Measurements from ENCODE around the gene VOPP1.
"Not testable (repeated sequence)": the region's sequence is repeated elsewhere in the genome, so short reads cannot be mapped to it uniquely, and the experiment has no call there.

Gene VOPP1

GRCh38 chr7:55475855-55476803 lies 96.2 kb downstream of the VOPP1 start:
- peaks cover 4% of the 10 kb centered on the region for H3K36me3 ChIP-seq (ENCODE audit: control insufficient read depth, insufficient read depth, low read length)
- H3K27me3 ChIP-seq (ENCODE audit: control insufficient read depth, insufficient read depth, low read length), result no peaks in the 10 kb centered on the region
- no peaks in the 10 kb centered on the region for H3K9me3 ChIP-seq (ENCODE audit: control insufficient read depth, insufficient read depth, low read length)
- H3K4me3 ChIP-seq (ENCODE audit: low read depth, low read length), result no peak overlapping the region
- peaks cover 2% of the 10 kb centered on the region for H3K4me1 ChIP-seq (ENCODE audit: control insufficient read depth, insufficient read depth, low read length)
- no peak overlapping the region for H3K9ac ChIP-seq (ENCODE audit: low read depth, low read length)

GRCh38 chr7:55474944-55475854 lies 97.1 kb downstream of the VOPP1 start:
- Histone ChIP-seq H3K4me1 (ENCODE audit: control insufficient read depth, insufficient read depth, low read length) (peaks cover 2% of the 10 kb centered on the region), H3K36me3 (ENCODE audit: control insufficient read depth, insufficient read depth, low read length) (peaks cover 4% of the 10 kb centered on the region), H3K4me3 (ENCODE audit: low read depth, low read length) (no peak overlapping the region), H3K9me3 (ENCODE audit: control insufficient read depth, insufficient read depth, low read length) (no peaks in the 10 kb centered on the region), H3K9ac (ENCODE audit: low read depth, low read length) (no peak overlapping the region), H3K27me3 (ENCODE audit: control insufficient read depth, insufficient read depth, low read length) (no peaks in the 10 kb centered on the region)

GRCh38 chr7:55473932-55474331 lies 98.4 kb downstream of the VOPP1 start:
- Histone ChIP-seq H3K4me3 (ENCODE audit: low read depth, low read length) (no peak overlapping the region), H3K4me1 (ENCODE audit: control insufficient read depth, insufficient read depth, low read length) (peaks cover 2% of the 10 kb centered on the region), H3K36me3 (ENCODE audit: control insufficient read depth, insufficient read depth, low read length) (peaks cover 4% of the 10 kb centered on the region), H3K27me3 (ENCODE audit: control insufficient read depth, insufficient read depth, low read length) (no peaks in the 10 kb centered on the region), H3K9me3 (ENCODE audit: control insufficient read depth, insufficient read depth, low read length) (no peaks in the 10 kb centered on the region), H3K9ac (ENCODE audit: low read depth, low read length) (no peak overlapping the region)

GRCh38 chr7:55472928-55473725 lies 99.2 kb downstream of the VOPP1 start:
- Histone ChIP-seq H3K9ac (ENCODE audit: low read depth, low read length) (no peak overlapping the region), H3K36me3 (ENCODE audit: control insufficient read depth, insufficient read depth, low read length) (peaks cover 6% of the 10 kb centered on the region), H3K9me3 (ENCODE audit: control insufficient read depth, insufficient read depth, low read length) (no peaks in the 10 kb centered on the region)

GRCh38 chr7:55472406-55472805 lies 99.9 kb downstream of the VOPP1 start:
- not testable (repeated sequence) for H3K4me1 ChIP-seq (ENCODE audit: control insufficient read depth, insufficient read depth, low read length); H3K36me3 ChIP-seq (ENCODE audit: control insufficient read depth, insufficient read depth, low read length); H3K4me3 ChIP-seq (ENCODE audit: low read depth, low read length); H3K9me3 ChIP-seq (ENCODE audit: control insufficient read depth, insufficient read depth, low read length); H3K9ac ChIP-seq (ENCODE audit: low read depth, low read length); H3K27me3 ChIP-seq (ENCODE audit: control insufficient read depth, insufficient read depth, low read length)

More at GRCh38 chr7:55472928-55473725, 99.2 kb downstream of the VOPP1 start:
- no peak overlapping the region for H3K4me3 ChIP-seq (ENCODE audit: low read depth, low read length)
- H3K27me3 ChIP-seq (ENCODE audit: control insufficient read depth, insufficient read depth, low read length), result no peaks in the 10 kb centered on the region
- no peaks in the 10 kb centered on the region for H3K4me1 ChIP-seq (ENCODE audit: control insufficient read depth, insufficient read depth, low read length)

- not testable (repeated sequence) for H3K4me1 ChIP-seq (ENCODE audit: control insufficient read depth, insufficient read depth, low read length); H3K36me3 ChIP-seq (ENCODE audit: control insufficient read depth, insufficient read depth, low read length); H3K9ac ChIP-seq (ENCODE audit: low read depth, low read length); H3K9me3 ChIP-seq (ENCODE audit: control insufficient read depth, insufficient read depth, low read length); H3K4me3 ChIP-seq (ENCODE audit: low read depth, low read length); H3K27me3 ChIP-seq (ENCODE audit: control insufficient read depth, insufficient read depth, low read length)
Measured at GRCh38 chr7:55471594-55471993, 100.7 kb downstream of the VOPP1 start.

GRCh38 chr7:55470261-55470660 lies 102.0 kb downstream of the VOPP1 start:
- no peaks in the 10 kb centered on the region for H3K4me1 ChIP-seq (ENCODE audit: control insufficient read depth, insufficient read depth, low read length)
- H3K27me3 ChIP-seq (ENCODE audit: control insufficient read depth, insufficient read depth, low read length), result no peaks in the 10 kb centered on the region
- no peak overlapping the region for H3K4me3 ChIP-seq (ENCODE audit: low read depth, low read length)
- H3K36me3 ChIP-seq (ENCODE audit: control insufficient read depth, insufficient read depth, low read length), result peaks cover 5% of the 10 kb centered on the region
- H3K9me3 ChIP-seq (ENCODE audit: control insufficient read depth, insufficient read depth, low read length), result peaks cover 6% of the 10 kb centered on the region
- H3K9ac ChIP-seq (ENCODE audit: low read depth, low read length), result no peak overlapping the region

GRCh38 chr7:55469721-55470120 lies 102.6 kb downstream of the VOPP1 start:
- peaks cover 6% of the 10 kb centered on the region for H3K9me3 ChIP-seq (ENCODE audit: control insufficient read depth, insufficient read depth, low read length)
- no peaks in the 10 kb centered on the region for H3K4me1 ChIP-seq (ENCODE audit: control insufficient read depth, insufficient read depth, low read length)
- no peaks in the 10 kb centered on the region for H3K27me3 ChIP-seq (ENCODE audit: control insufficient read depth, insufficient read depth, low read length)
- H3K9ac ChIP-seq (ENCODE audit: low read depth, low read length), result no peak overlapping the region
- no peak overlapping the region for H3K4me3 ChIP-seq (ENCODE audit: low read depth, low read length)
- peaks cover 5% of the 10 kb centered on the region for H3K36me3 ChIP-seq (ENCODE audit: control insufficient read depth, insufficient read depth, low read length)

GRCh38 chr7:55469271-55469681 lies 103.0 kb downstream of the VOPP1 start:
- Histone ChIP-seq H3K9me3 (ENCODE audit: control insufficient read depth, insufficient read depth, low read length) (peaks cover 7% of the 10 kb centered on the region), H3K4me3 (ENCODE audit: low read depth, low read length) (no peak overlapping the region), H3K4me1 (ENCODE audit: control insufficient read depth, insufficient read depth, low read length) (no peaks in the 10 kb centered on the region), H3K9ac (ENCODE audit: low read depth, low read length) (no peak overlapping the region), H3K27me3 (ENCODE audit: control insufficient read depth, insufficient read depth, low read length) (no peaks in the 10 kb centered on the region), H3K36me3 (ENCODE audit: control insufficient read depth, insufficient read depth, low read length) (peaks cover 7% of the 10 kb centered on the region)

GRCh38 chr7:55468495-55468894 lies 103.8 kb downstream of the VOPP1 start:
- Histone ChIP-seq H3K4me3 (ENCODE audit: low read depth, low read length) (no peak overlapping the region), H3K27me3 (ENCODE audit: control insufficient read depth, insufficient read depth, low read length) (no peaks in the 10 kb centered on the region), H3K9me3 (ENCODE audit: control insufficient read depth, insufficient read depth, low read length) (peaks cover 10% of the 10 kb centered on the region), H3K36me3 (ENCODE audit: control insufficient read depth, insufficient read depth, low read length) (peaks cover 15% of the 10 kb centered on the region), H3K9ac (ENCODE audit: low read depth, low read length) (no peak overlapping the region), H3K4me1 (ENCODE audit: control insufficient read depth, insufficient read depth, low read length) (no peaks in the 10 kb centered on the region)

GRCh38 chr7:55467047-55467593 lies 105.2 kb downstream of the VOPP1 start:
- Histone ChIP-seq H3K36me3 (ENCODE audit: control insufficient read depth, insufficient read depth, low read length) (peaks cover 16% of the 10 kb centered on the region), H3K9ac (ENCODE audit: low read depth, low read length) (no peak overlapping the region), H3K4me3 (ENCODE audit: low read depth, low read length) (no peak overlapping the region), H3K27me3 (ENCODE audit: control insufficient read depth, insufficient read depth, low read length) (no peaks in the 10 kb centered on the region), H3K4me1 (ENCODE audit: control insufficient read depth, insufficient read depth, low read length) (no peaks in the 10 kb centered on the region), H3K9me3 (ENCODE audit: control insufficient read depth, insufficient read depth, low read length) (peaks cover 10% of the 10 kb centered on the region)

All from iPS-15b (cell line).